Tibial nerve (tissue), 4 donors: Measurements from ENCODE around the gene RASSF5. TPM values are rescaled to one million over a fixed set of nuclear protein-coding genes. Genes with fewer than 3 reads are reported as not detected.

Source experiments
- DNase-seq, 2 donors: peaks; one replicate each; pipeline ENCODE4 v3.0.0-alpha.2; 2019; ENCODE audit warnings: low spot score in 2 of 2
- H3K27ac ChIP-seq, 4 donors: fragments of 200-600 bp; sonication (generic) in 3 of 4; one replicate each; pipeline ENCODE4 v1.5.1; 2017 to 2019; ENCODE audit warnings: mild to moderate bottlenecking in 1 of 4
- H3K27me3 ChIP-seq, 2 donors: fragments of 200-600 bp; sonication (generic) in 1 of 2; one replicate each; pipeline versions ENCODE4 v1.5.1 to v1.6.0; 2017 to 2019
- H3K36me3 ChIP-seq, 3 donors: fragments of 200-600 bp; sonication (generic); one replicate each; pipeline ENCODE4 v1.5.1; 2018 to 2019
- H3K4me1 ChIP-seq, 4 donors: fragments of 200-600 bp; sonication (generic) in 3 of 4; one replicate each; pipeline ENCODE4 v1.5.1; 2017 to 2019
- H3K4me3 ChIP-seq, 4 donors: fragments of 200-600 bp; sonication (generic) in 3 of 4; one replicate each; pipeline ENCODE4 v1.5.1; 2017 to 2019; ENCODE audit warnings: mild to moderate bottlenecking in 1 of 4, moderate library complexity in 1 of 4
- H3K9me3 ChIP-seq, 4 donors: fragments of 200-600 bp; sonication (generic) in 3 of 4; one replicate each; pipeline ENCODE4 v1.5.1; 2017 to 2019
- CTCF ChIP-seq, 5 experiments: fragments of 200-600 bp in 3 of 5; fragments of 450-650 bp in 2 of 5; sonication (generic) in 3 of 5; IDR thresholded peaks; one replicate each; pipeline ENCODE4 v1.5.1; 2016 to 2019; ENCODE audit warnings: antibody characterized with exemption in 5 of 5, mild to moderate bottlenecking in 3 of 5, moderate library complexity in 2 of 5
- EP300 ChIP-seq, 2 donors: sonication (generic); formaldehyde crosslinking; IDR thresholded peaks; one replicate each; pipeline ENCODE4 v1.6.1; 2017; ENCODE audit warnings: antibody characterized with exemption in 2 of 2, mild to moderate bottlenecking in 1 of 2
- POLR2A ChIP-seq, 2 donors: fragments of 450-650 bp; IDR thresholded peaks; one replicate each; pipeline ENCODE4 v1.6.1; 2017; ENCODE audit warnings: antibody characterized with exemption in 2 of 2, mild to moderate bottlenecking in 2 of 2, moderate library complexity in 2 of 2
- WGBS, 2 donors: methylation state at CpG; one replicate each; pipeline ENCODE4 v1.1.5; 2018; 5-methylcytosine and 5-hydroxymethylcytosine counted together
- total RNA-seq, 4 donors: library from RNA; depleted of rRNA; stranded (reverse); fragments of >200 nt; gene quantifications; one replicate each; pipeline ENCODE4 v1.1.0, GENCODE V29; 2016

RASSF5 gene
- total RNA-seq, 4 donors from 2014 or later = 24.0 to 32.9 (median 30.2) TPM

DNA sequence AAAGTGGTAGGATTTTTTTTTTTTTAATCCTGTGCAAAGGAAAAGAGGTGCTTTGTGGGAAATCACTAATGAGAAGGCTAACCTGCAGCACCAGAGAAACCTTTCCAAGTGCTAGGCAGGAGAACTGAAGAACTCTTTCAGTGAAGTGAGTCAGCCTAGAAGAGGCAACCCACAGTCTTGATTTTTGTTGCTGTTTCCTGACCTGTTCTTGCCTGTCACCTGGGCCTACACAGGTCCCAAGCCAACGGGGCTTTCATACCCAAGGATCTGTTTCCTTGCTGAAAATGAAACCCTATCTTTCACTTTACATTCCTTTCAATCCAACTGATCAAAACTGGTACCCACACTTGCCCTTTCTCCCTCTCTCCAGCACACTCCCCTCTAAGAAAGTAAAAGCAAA lies 44.2 kb upstream of the RASSF5 start:
- Histone ChIP-seq H3K9me3 (no peaks in the 10 kb centered on the region), H3K27ac (no peak overlapping the region), H3K4me3 (no peak overlapping the region), H3K27me3 (no peaks in the 10 kb centered on the region), H3K36me3 (peaks cover 0 to 46% (median 0%) of the 10 kb centered on the region in 3 donors), H3K4me1 (peaks cover 0 to 27% (median 0%) of the 10 kb centered on the region in 4 donors)
- no peak for DNase-seq
- 74 to 89% methylated on average over 1 of the region's 1 CpG for WGBS, 2 donors
- TF ChIP-seq CTCF (IDR thresholded peaks at IDR 0.05) (no peak), EP300 (IDR thresholded peaks at IDR 0.05) (no peak), POLR2A (IDR thresholded peaks at IDR 0.05) (no peak)

DNA sequence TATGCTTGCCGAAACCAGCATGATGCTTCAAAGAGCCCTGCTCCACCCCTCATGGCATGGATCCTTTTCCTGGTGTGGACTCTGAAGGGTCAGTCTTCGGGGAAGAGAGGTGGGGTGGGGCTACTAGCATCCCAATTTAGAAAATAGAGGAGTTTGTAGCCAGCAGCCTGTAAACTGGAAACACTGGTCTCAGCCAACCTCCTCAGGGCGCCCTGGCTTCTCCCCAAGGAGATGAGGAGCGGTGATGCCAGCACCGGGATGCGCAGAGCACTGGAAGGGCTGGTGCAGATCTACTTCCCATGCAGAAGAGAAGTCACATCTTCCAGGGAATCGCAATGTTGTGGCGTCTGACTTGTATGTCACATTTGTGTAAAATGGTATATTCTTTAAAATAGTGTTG lies 43.4 kb upstream of the RASSF5 start:
- Histone ChIP-seq H3K4me3 (no peak overlapping the region), H3K4me1 (peaks cover 0 to 30% (median 0%) of the 10 kb centered on the region in 4 donors), H3K9me3 (no peaks in the 10 kb centered on the region), H3K27ac (no peak overlapping the region), H3K36me3 (peaks cover 0 to 39% (median 0%) of the 10 kb centered on the region in 3 donors), H3K27me3 (no peaks in the 10 kb centered on the region)
- 92 to 94% methylated on average over 8 of the region's 8 CpGs for WGBS, 2 donors
- DNase-seq = no peak
- TF ChIP-seq EP300 (IDR thresholded peaks at IDR 0.05) (no peak), CTCF (IDR thresholded peaks at IDR 0.05) (no peak), POLR2A (IDR thresholded peaks at IDR 0.05) (no peak)

GRCh38 chr1:206464456-206464964 lies 42.8 kb upstream of the RASSF5 start:
- peaks cover 0 to 33% (median 1%) of the 10 kb centered on the region in 4 donors for H3K4me1 ChIP-seq
- WGBS, 2 donors = 53 to 55% methylated on average over 4 of the region's 4 CpGs
- no peaks in the 10 kb centered on the region for H3K9me3 ChIP-seq
- H3K4me3 ChIP-seq = no peak overlapping the region
- TF ChIP-seq EP300 (IDR thresholded peaks at IDR 0.05) = peak in 1 of 2 donors; percentile 49
- no peak for TF ChIP-seq CTCF (IDR thresholded peaks at IDR 0.05)
- peak in 1 of 2 donors; percentile 50 for DNase-seq
- H3K27ac ChIP-seq = peak overlapping the region in 2 of 4 donors; percentile 57 to 70
- H3K36me3 ChIP-seq = peaks cover 0 to 33% (median 0%) of the 10 kb centered on the region in 3 donors
- H3K27me3 ChIP-seq = no peaks in the 10 kb centered on the region

GRCh38 chr1:206465951-206466350 lies 41.4 kb upstream of the RASSF5 start:
- H3K27ac ChIP-seq = no peak overlapping the region
- TF ChIP-seq EP300 (IDR thresholded peaks at IDR 0.05) (no peak), POLR2A (IDR thresholded peaks at IDR 0.05) (no peak)
- peaks cover 0 to 46% (median 11%) of the 10 kb centered on the region in 4 donors for H3K4me1 ChIP-seq
- no peak overlapping the region for H3K4me3 ChIP-seq
- no peaks in the 10 kb centered on the region for H3K9me3 ChIP-seq
- H3K27me3 ChIP-seq = no peaks in the 10 kb centered on the region
- H3K36me3 ChIP-seq = peaks cover 0 to 21% (median 0%) of the 10 kb centered on the region in 3 donors
- WGBS, 2 donors = 69 to 79% methylated on average over 2 of the region's 2 CpGs
- DNase-seq = no peak

- H3K27ac ChIP-seq = no peak overlapping the region
- peaks cover 0 to 13% (median 0%) of the 10 kb centered on the region in 3 donors for H3K36me3 ChIP-seq
- DNase-seq = no peak
- 34 to 41% methylated on average over 15 of the region's 15 CpGs for WGBS, 2 donors
- H3K4me1 ChIP-seq = peaks cover 0 to 51% (median 14%) of the 10 kb centered on the region in 4 donors
- no peak for TF ChIP-seq CTCF (IDR thresholded peaks at IDR 0.05)
- TF ChIP-seq EP300 (IDR thresholded peaks at IDR 0.05) = no peak
- TF ChIP-seq POLR2A (IDR thresholded peaks at IDR 0.05) = no peak
- no peaks in the 10 kb centered on the region for H3K27me3 ChIP-seq
- H3K9me3 ChIP-seq = no peaks in the 10 kb centered on the region
- no peak overlapping the region for H3K4me3 ChIP-seq
Measured at GRCh38 chr1:206466840-206467649, 40.3 kb upstream of the RASSF5 start.
